ENCODE measurements around the gene PSMF1. TPM values are rescaled to one million over a fixed set of nuclear protein-coding genes. Genes with fewer than 3 reads are reported as not detected.
A peak's percentile ranks its signal among the peaks of the same experiment; 100 is the strongest.

Gene PSMF1
- total RNA-seq, 1 experiment from 2014 or later = 90.8 TPM

- H3K9me3 Mint-ChIP-seq = no peaks in the 10 kb centered on the region; a peak in 1 of 5 replicates
- Histone ChIP-seq H3T11ph (ENCODE audit: low read length) (no peak overlapping the region), H2AK5ac (ENCODE audit: insufficient read length, low read length) (no peak overlapping the region), H3K79me2 (ENCODE audit: insufficient read depth, low read length) (no peaks in the 10 kb centered on the region), H3K14ac (ENCODE audit: insufficient read depth, low read length) (no peak overlapping the region), H3K23me2 (ENCODE audit: insufficient read length, low read depth, low read length, poor library complexity, severe bottlenecking) (no peaks in the 10 kb centered on the region), H3K79me1 (ENCODE audit: insufficient read depth, low read depth, low read length, poor library complexity, severe bottlenecking) (no peaks in the 10 kb centered on the region), H3K27ac (ENCODE audit: insufficient read length, low read depth, low read length) (no peak overlapping the region), H3K4me2 (ENCODE audit: insufficient read depth, insufficient read length, low read length) (no peak overlapping the region), H3K56ac (ENCODE audit: insufficient read length, low read depth, low read length) (no peak overlapping the region), H2AFZ (ENCODE audit: low read length) (no peak overlapping the region), H4K5ac (ENCODE audit: insufficient read length, low read depth, low read length) (no peak overlapping the region), H4K91ac (ENCODE audit: insufficient read length, low read depth, low read length) (no peak overlapping the region), H3K9me3 (ENCODE audit: control insufficient read depth, low read depth, low read length) (no peaks in the 10 kb centered on the region), H3K27me3 (ENCODE audit: insufficient read depth, low read length) (peaks cover under 1% of the 10 kb centered on the region; the same call in 1 of the 2 replicates), H3K4ac (ENCODE audit: low read depth, low read length) (no peak overlapping the region), H4K20me1 (ENCODE audit: control insufficient read depth, insufficient read depth, insufficient read length) (no peaks in the 10 kb centered on the region), H3K9ac (ENCODE audit: extremely low read depth, insufficient read length, low read length) (no peak overlapping the region), H2BK12ac (ENCODE audit: insufficient read length, low read depth, low read length) (no peak overlapping the region), H4K8ac (replicated peaks; ENCODE audit: insufficient read length, low read depth, low read length) (no peak overlapping the region), H2BK20ac (ENCODE audit: low read depth, low read length, poor library complexity, severe bottlenecking) (no peak overlapping the region), H3K18ac (ENCODE audit: insufficient read length, low read depth, low read length) (no peak overlapping the region), H2BK15ac (ENCODE audit: low read depth, low read length) (no peak overlapping the region), H2BK120ac (ENCODE audit: low read depth, low read length, poor library complexity, severe bottlenecking) (no peak overlapping the region), H3K4me1 (ENCODE audit: insufficient read depth, low read length) (0 out of 2 replicates have a peak, but pooled peaks cover 3% of the 10 kb centered on the region), H2BK5ac (ENCODE audit: insufficient read length, low read length) (no peak overlapping the region), H3K23ac (ENCODE audit: insufficient read length, low read depth, low read length) (no peak overlapping the region)
- H3K4me3 Mint-ChIP-seq = no peak overlapping the region
- peaks cover 7 to 14% of the 10 kb centered on the region in 2 experiments for H3K4me1 Mint-ChIP-seq
- H3K27me3 Mint-ChIP-seq (ENCODE audit: low read depth) = peaks cover 18% of the 10 kb centered on the region
- H3K36me3 Mint-ChIP-seq (ENCODE audit: insufficient read depth in 1 of 3, low read depth in 3 of 3) = peaks cover 1 to 18% (median 4%) of the 10 kb centered on the region in 3 experiments; a peak in 5 of 7 replicates
- whole genome bisulfite sequencing (ENCODE audit: extremely low coverage, insufficient read length, low lambda C conversion rate) = no CpG with 5 or more reads among the region's 3 CpGs
- DNase-seq = no peak
- no peak for TF ChIP-seq CTCF (conservative IDR thresholded peaks at IDR 0.05)
- peak overlapping the region in 1 of 3 experiments; percentile 42; a peak in 1 of 7 replicates for H3K27ac Mint-ChIP-seq
Observed at GRCh38 chr20:1178103-1178502, 59.7 kb downstream of the PSMF1 start.
